HG02642 (cell line): ENCODE data around the gene PPP1CB.

Experiments
- ATAC-seq: cut with Tn5 transposase; IDR thresholded peaks from one replicate; pipeline ENCODE4 v1.9.1; 2021; ENCODE audit warnings: mild to moderate bottlenecking; ENCODE audit not compliant: unreplicated experiment, poor library complexity

Gene PPP1CB

GRCh38 chr2:28842042-28842441 lies 90.4 kb downstream of the PPP1CB start:
- no peak for ATAC-seq
